ENCODE measurements around the gene BTNL8.

Gene BTNL8

GRCh38 chr5:180898621-180899246, at the start of gene BTNL8:
BTNL8 (plus strand) TSS chr5:180899159; CDS start chr5:180899311, 152 bp downstream.
- DNase-seq: no peak

GRCh38 chr5:180849827-180850226, 49.1 kb upstream of the BTNL8 start:
- no peak for DNase-seq

- no peak for DNase-seq
These were observed 48.4 kb upstream of the BTNL8 start for GRCh38 chr5:180850434-180851078.

- DNase-seq: no peak
These were observed 46.5 kb upstream of the BTNL8 start for GRCh38 chr5:180852495-180852894.

- DNase-seq: no peak
These were observed 45.7 kb upstream of the BTNL8 start for GRCh38 chr5:180853121-180853847.

GRCh38 chr5:180853848-180854176, 45.1 kb upstream of the BTNL8 start:
- DNase-seq: no peak

- no peak for DNase-seq
These were observed 40.4 kb upstream of the BTNL8 start for GRCh38 chr5:180858586-180858985.

GRCh38 chr5:180860273-180860886, 38.6 kb upstream of the BTNL8 start:
- DNase-seq: peak; percentile 43

- peak; percentile 87 for DNase-seq
These were observed 37.8 kb upstream of the BTNL8 start, which contains the start of gene ZFP62 for GRCh38 chr5:180860887-180861822. ZFP62 (minus strand) TSS chr5:180861276; CDS start chr5:180861219, 57 bp downstream.

GRCh38 chr5:180862645-180863044, 36.3 kb upstream of the BTNL8 start:
- DNase-seq: no peak

GRCh38 chr5:180865981-180866695, 32.8 kb upstream of the BTNL8 start:
- DNase-seq: no peak

- DNase-seq: no peak
These were observed 32.0 kb upstream of the BTNL8 start for GRCh38 chr5:180866985-180867384.

- peak; percentile 69 for DNase-seq
These were observed 30.0 kb upstream of the BTNL8 start for GRCh38 chr5:180868960-180869359.

- no peak for DNase-seq
These were observed 29.4 kb upstream of the BTNL8 start for GRCh38 chr5:180869587-180869986.

GRCh38 chr5:180870276-180871068, 28.5 kb upstream of the BTNL8 start:
- DNase-seq: no peak

GRCh38 chr5:180872419-180872818, 26.5 kb upstream of the BTNL8 start:
- no peak for DNase-seq

GRCh38 chr5:180873615-180874520, 25.1 kb upstream of the BTNL8 start:
- DNase-seq: peak; percentile 5

GRCh38 chr5:180874804-180875582, 24.0 kb upstream of the BTNL8 start:
- DNase-seq: no peak

GRCh38 chr5:180875860-180876426, 23.0 kb upstream of the BTNL8 start:
- DNase-seq: no peak
